ENCODE data around the gene SALL1. TPM values are rescaled to one million over a fixed set of nuclear protein-coding genes. Genes with fewer than 3 reads are reported as not detected.

Gene SALL1
- total and polyA plus RNA-seq, 3 experiments from 2014 or later = not detected

DNA sequence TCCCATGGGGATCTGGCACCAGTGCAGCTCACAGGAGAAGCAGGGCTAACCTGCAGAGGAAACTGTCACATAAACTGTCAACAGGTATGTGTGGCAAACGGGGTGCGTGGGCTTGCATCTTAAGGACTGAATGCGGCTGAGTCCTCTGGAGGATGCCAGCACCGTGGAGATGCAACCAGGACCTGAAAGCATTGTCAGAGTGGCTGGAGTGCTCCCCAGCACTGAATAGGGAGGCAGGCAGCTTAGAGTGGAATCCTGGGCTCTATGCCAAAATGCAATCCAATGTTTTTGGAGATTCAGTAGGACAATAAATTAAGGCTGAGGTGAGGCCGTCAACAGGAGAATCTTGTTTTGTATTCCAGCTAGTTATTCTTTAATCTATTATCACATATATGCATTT is 21.3 kb upstream of the SALL1 start:
- Histone ChIP-seq H3K36me3 (ENCODE audit: insufficient read depth, low read length) (no peaks in the 10 kb centered on the region), H3K27ac (ENCODE audit: low read depth, low read length) (no peak overlapping the region), H3K27me3 (ENCODE audit: insufficient read depth, low read length, poor library complexity, severe bottlenecking) (no peaks in the 10 kb centered on the region), H3K4me3 (ENCODE audit: low read length) (no peak overlapping the region), H3K9me3 (ENCODE audit: low read length) (no peaks in the 10 kb centered on the region), H3K4me1 (ENCODE audit: insufficient read depth, low read length) (no peaks in the 10 kb centered on the region)
- Mint-ChIP-seq H3K9me3 (peaks cover 0 to 10% (median 6%) of the 10 kb centered on the region in 5 donors), H3K4me3 (no peak overlapping the region), H3K36me3 (no peaks in the 10 kb centered on the region), H3K4me1 (no peaks in the 10 kb centered on the region), H3K27me3 (peaks cover 0 to 4% of the 10 kb centered on the region in 2 donors), H3K27ac (no peak overlapping the region)
- ChIA-PET POLR2A (no interaction called here), CTCF (no interaction called here)
- DNase-seq = no peak

- no peak for DNase-seq
- Mint-ChIP-seq H3K9me3 (peaks cover 0 to 6% (median 0%) of the 10 kb centered on the region in 5 donors), H3K4me1 (no peaks in the 10 kb centered on the region), H3K27ac (no peak overlapping the region), H3K27me3 (peaks cover 0 to 1% of the 10 kb centered on the region in 2 donors), H3K36me3 (no peaks in the 10 kb centered on the region), H3K4me3 (no peak overlapping the region)
- Histone ChIP-seq H3K4me1 (ENCODE audit: insufficient read depth, low read length) (no peaks in the 10 kb centered on the region), H3K36me3 (ENCODE audit: insufficient read depth, low read length) (no peaks in the 10 kb centered on the region), H3K4me3 (ENCODE audit: low read length) (no peak overlapping the region), H3K27ac (ENCODE audit: low read depth, low read length) (no peak overlapping the region), H3K27me3 (ENCODE audit: insufficient read depth, low read length, poor library complexity, severe bottlenecking) (no peaks in the 10 kb centered on the region), H3K9me3 (ENCODE audit: low read length) (no peaks in the 10 kb centered on the region)
- ChIA-PET CTCF (no interaction called here), POLR2A (no interaction called here)
Observed at GRCh38 chr16:51168755-51169154, 17.7 kb upstream of the SALL1 start.

DNA sequence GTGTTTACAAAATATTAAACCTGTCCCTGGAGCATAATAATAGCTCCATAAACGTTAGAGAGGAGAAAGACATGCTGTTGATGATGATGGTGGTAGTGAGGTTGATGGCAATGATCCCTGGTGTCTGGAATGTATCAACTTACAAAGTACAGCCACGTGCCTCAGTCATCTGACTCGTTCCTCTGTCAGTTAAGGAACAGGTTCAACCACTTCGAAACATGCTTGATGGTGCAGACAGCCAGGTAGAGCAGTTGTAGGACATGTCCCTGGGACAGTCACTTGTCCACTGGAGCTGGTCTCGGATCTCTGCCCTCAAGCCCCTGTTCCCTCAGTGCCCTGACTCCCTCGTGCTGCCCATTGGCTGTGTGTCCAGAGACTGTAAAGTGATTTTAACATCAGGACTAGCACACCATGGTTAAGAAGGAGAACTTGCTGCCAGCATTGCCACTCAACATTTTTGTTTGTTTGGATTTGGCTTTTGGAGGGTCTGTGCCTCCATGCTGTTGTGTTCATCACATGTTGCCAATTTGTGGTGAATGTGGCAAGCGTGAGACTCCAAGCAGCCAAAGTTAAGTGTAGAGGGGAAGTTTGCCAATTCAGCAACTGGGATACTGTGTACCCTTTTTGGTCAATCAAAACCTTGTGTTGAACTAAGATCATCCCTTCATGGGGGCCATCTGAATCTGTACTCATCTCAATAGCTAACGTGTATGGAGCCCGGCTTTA is 16.3 kb upstream of the SALL1 start:
- Histone ChIP-seq H3K9me3 (ENCODE audit: low read length) (no peaks in the 10 kb centered on the region), H3K36me3 (ENCODE audit: insufficient read depth, low read length) (no peaks in the 10 kb centered on the region), H3K4me1 (ENCODE audit: insufficient read depth, low read length) (no peaks in the 10 kb centered on the region), H3K27me3 (ENCODE audit: insufficient read depth, low read length, poor library complexity, severe bottlenecking) (no peaks in the 10 kb centered on the region), H3K27ac (ENCODE audit: low read depth, low read length) (no peak overlapping the region), H3K4me3 (ENCODE audit: low read length) (no peak overlapping the region)
- H3K9me3 Mint-ChIP-seq = peaks cover 0 to 6% (median 0%) of the 10 kb centered on the region in 5 donors
- ChIA-PET CTCF (no interaction called here), POLR2A (no interaction called here)
- no peak overlapping the region for H3K4me3 Mint-ChIP-seq
- H3K27me3 Mint-ChIP-seq = peaks cover 0 to 1% of the 10 kb centered on the region in 2 donors
- no peak for DNase-seq
- H3K4me1 Mint-ChIP-seq = no peaks in the 10 kb centered on the region
- no peak overlapping the region for H3K27ac Mint-ChIP-seq
- H3K36me3 Mint-ChIP-seq = no peaks in the 10 kb centered on the region

DNA sequence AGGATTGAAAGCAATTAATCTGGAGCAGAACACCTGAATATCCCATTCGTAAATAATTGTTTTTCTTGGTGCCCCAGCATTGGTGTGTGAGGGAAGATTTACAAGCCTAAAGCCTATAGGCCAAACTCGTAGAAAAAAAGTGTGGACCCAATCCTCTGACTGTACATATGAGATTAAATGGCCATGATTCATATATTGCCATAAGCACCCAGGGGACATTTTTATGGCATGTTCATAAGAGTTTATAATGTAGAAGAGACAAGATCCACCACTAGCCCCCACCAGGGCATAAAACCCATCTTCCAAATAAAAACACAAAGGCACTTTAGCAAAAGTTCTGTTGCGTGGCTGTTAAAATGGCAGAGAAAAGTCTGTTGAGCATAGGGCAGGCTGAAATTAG is 15.5 kb upstream of the SALL1 start:
- Mint-ChIP-seq H3K27ac (peak overlapping the region in 1 of 8 donors; percentile 59), H3K4me1 (no peaks in the 10 kb centered on the region), H3K27me3 (peaks cover 0 to 2% of the 10 kb centered on the region in 2 donors), H3K4me3 (no peak overlapping the region), H3K36me3 (no peaks in the 10 kb centered on the region), H3K9me3 (peaks cover 0 to 6% (median 0%) of the 10 kb centered on the region in 5 donors)
- H3K27me3 ChIP-seq (ENCODE audit: insufficient read depth, low read length, poor library complexity, severe bottlenecking) = no peaks in the 10 kb centered on the region
- no peaks in the 10 kb centered on the region for H3K9me3 ChIP-seq (ENCODE audit: low read length)
- POLR2A ChIA-PET = no interaction called here
- H3K4me1 ChIP-seq (ENCODE audit: insufficient read depth, low read length) = no peaks in the 10 kb centered on the region
- CTCF ChIA-PET = no interaction called here
- H3K36me3 ChIP-seq (ENCODE audit: insufficient read depth, low read length) = no peaks in the 10 kb centered on the region
- no peak overlapping the region for H3K27ac ChIP-seq (ENCODE audit: low read depth, low read length)
- no peak overlapping the region for H3K4me3 ChIP-seq (ENCODE audit: low read length)
- DNase-seq = no peak

DNA sequence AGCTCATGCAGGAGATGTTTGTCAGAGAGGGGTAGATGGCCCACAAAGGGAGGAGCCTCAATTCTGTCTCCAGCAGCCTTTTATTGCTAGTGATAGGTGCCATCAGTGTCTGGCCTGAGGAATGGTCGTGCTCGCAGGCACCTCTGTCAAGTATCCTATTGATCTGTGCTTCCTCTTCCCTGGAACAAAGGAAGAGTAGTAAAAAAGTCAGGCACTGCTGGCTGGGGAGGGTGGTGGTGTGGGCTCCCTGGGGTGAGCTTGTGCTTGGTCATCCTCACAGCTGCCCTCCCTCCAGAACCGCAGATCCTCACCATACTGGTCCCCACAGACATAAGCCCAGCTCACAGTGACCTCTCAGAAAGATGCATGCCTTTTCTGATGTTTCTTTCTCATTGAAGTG is 15.0 kb upstream of the SALL1 start:
- H3K27ac ChIP-seq (ENCODE audit: low read depth, low read length) = no peak overlapping the region
- CTCF ChIA-PET = no interaction called here
- Mint-ChIP-seq H3K4me1 (no peaks in the 10 kb centered on the region), H3K4me3 (no peak overlapping the region), H3K27ac (no peak overlapping the region), H3K9me3 (peaks cover 0 to 6% (median 0%) of the 10 kb centered on the region in 5 donors), H3K36me3 (no peaks in the 10 kb centered on the region), H3K27me3 (peaks cover 0 to 5% of the 10 kb centered on the region in 2 donors)
- H3K36me3 ChIP-seq (ENCODE audit: insufficient read depth, low read length) = no peaks in the 10 kb centered on the region
- DNase-seq = no peak
- H3K4me1 ChIP-seq (ENCODE audit: insufficient read depth, low read length) = no peaks in the 10 kb centered on the region
- no peaks in the 10 kb centered on the region for H3K9me3 ChIP-seq (ENCODE audit: low read length)
- H3K27me3 ChIP-seq (ENCODE audit: insufficient read depth, low read length, poor library complexity, severe bottlenecking) = no peaks in the 10 kb centered on the region
- H3K4me3 ChIP-seq (ENCODE audit: low read length) = no peak overlapping the region
- POLR2A ChIA-PET = no interaction called here

DNA sequence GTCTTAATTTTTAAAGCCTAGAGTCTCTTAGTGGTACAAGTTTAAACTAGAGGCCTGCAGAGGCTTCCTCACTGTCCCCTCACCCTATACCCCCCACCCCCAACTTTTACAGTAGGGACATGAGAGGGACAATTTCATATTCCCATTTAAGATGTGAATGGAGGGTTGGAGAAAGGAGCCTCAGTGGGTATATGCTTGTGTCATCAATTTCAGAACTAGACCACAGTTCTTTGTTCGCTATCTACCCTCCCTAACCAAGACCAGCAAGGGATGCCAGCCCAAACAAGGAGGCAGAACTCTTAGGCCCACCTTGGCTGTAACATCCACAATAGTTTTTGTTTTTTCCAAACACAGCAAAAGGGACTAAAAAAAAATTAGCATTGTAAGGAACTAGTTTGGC is 14.0 kb upstream of the SALL1 start:
- CTCF ChIA-PET = no interaction called here

DNA sequence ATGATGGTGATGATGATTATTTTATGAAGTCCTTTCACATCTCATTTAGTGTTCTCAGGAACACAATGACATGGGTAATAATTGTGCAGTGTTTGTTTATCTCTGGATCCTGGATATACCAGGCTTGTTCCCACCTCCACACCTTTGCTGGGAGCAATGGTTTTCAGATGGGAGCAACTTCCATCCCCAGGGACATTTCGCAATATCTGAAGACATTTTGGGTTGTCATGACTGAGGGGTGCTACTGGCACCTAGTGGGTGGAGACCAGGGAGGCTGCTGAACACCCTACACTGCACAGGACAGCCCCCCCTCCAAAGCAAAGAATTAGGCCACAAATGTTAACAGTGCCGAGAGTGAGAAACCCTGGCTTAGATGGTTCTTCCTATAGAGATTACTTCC is 13.5 kb upstream of the SALL1 start:
- POLR2A ChIA-PET = no interaction called here
- no peaks in the 10 kb centered on the region for H3K36me3 ChIP-seq (ENCODE audit: insufficient read depth, low read length)
- H3K27me3 ChIP-seq (ENCODE audit: insufficient read depth, low read length, poor library complexity, severe bottlenecking) = no peaks in the 10 kb centered on the region
- no peak overlapping the region for H3K27ac ChIP-seq (ENCODE audit: low read depth, low read length)
- no peak overlapping the region for H3K27ac Mint-ChIP-seq
- H3K4me1 Mint-ChIP-seq = no peaks in the 10 kb centered on the region
- no peak for DNase-seq
- H3K36me3 Mint-ChIP-seq = no peaks in the 10 kb centered on the region
- H3K27me3 Mint-ChIP-seq = peaks cover 4 to 12% of the 10 kb centered on the region in 2 donors
- H3K4me1 ChIP-seq (ENCODE audit: insufficient read depth, low read length) = no peaks in the 10 kb centered on the region
- H3K4me3 ChIP-seq (ENCODE audit: low read length) = no peak overlapping the region
- H3K9me3 Mint-ChIP-seq = peaks cover 0 to 6% (median 3%) of the 10 kb centered on the region in 5 donors
- CTCF ChIA-PET = no interaction called here
- H3K9me3 ChIP-seq (ENCODE audit: low read length) = no peaks in the 10 kb centered on the region
- H3K4me3 Mint-ChIP-seq = no peak overlapping the region

More for the DNA sequence above, 14.0 kb upstream of the SALL1 start:
- no peak for DNase-seq
- no peaks in the 10 kb centered on the region for H3K36me3 ChIP-seq (ENCODE audit: insufficient read depth, low read length)
- no peak overlapping the region for H3K27ac ChIP-seq (ENCODE audit: low read depth, low read length)
- no peak overlapping the region for H3K4me3 Mint-ChIP-seq
- no peaks in the 10 kb centered on the region for H3K4me1 ChIP-seq (ENCODE audit: insufficient read depth, low read length)
- POLR2A ChIA-PET = no interaction called here
- no peaks in the 10 kb centered on the region for H3K36me3 Mint-ChIP-seq
- H3K4me1 Mint-ChIP-seq = no peaks in the 10 kb centered on the region
- peaks cover 5 to 8% of the 10 kb centered on the region in 2 donors for H3K27me3 Mint-ChIP-seq
- no peaks in the 10 kb centered on the region for H3K27me3 ChIP-seq (ENCODE audit: insufficient read depth, low read length, poor library complexity, severe bottlenecking)
- H3K9me3 ChIP-seq (ENCODE audit: low read length) = no peaks in the 10 kb centered on the region
- H3K4me3 ChIP-seq (ENCODE audit: low read length) = no peak overlapping the region
- H3K9me3 Mint-ChIP-seq = peaks cover 0 to 6% (median 3%) of the 10 kb centered on the region in 5 donors
- no peak overlapping the region for H3K27ac Mint-ChIP-seq

- H3K4me3 Mint-ChIP-seq = no peak overlapping the region
- Histone ChIP-seq H3K27me3 (ENCODE audit: insufficient read depth, low read length, poor library complexity, severe bottlenecking) (no peaks in the 10 kb centered on the region), H3K9me3 (ENCODE audit: low read length) (no peaks in the 10 kb centered on the region), H3K36me3 (ENCODE audit: insufficient read depth, low read length) (no peaks in the 10 kb centered on the region), H3K4me3 (ENCODE audit: low read length) (no peak overlapping the region), H3K4me1 (ENCODE audit: insufficient read depth, low read length) (no peaks in the 10 kb centered on the region), H3K27ac (ENCODE audit: low read depth, low read length) (no peak overlapping the region)
- no peaks in the 10 kb centered on the region for H3K4me1 Mint-ChIP-seq
- H3K36me3 Mint-ChIP-seq = no peaks in the 10 kb centered on the region
- ChIA-PET POLR2A (no interaction called here), CTCF (no interaction called here)
- peaks cover 0 to 6% (median 3%) of the 10 kb centered on the region in 5 donors for H3K9me3 Mint-ChIP-seq
- H3K27me3 Mint-ChIP-seq = peaks cover 4 to 14% of the 10 kb centered on the region in 2 donors
- no peak overlapping the region for H3K27ac Mint-ChIP-seq
- DNase-seq = no peak
Observed at GRCh38 chr16:51163894-51164566, 13.0 kb upstream of the SALL1 start.

All from CD8-positive, alpha-beta memory T cell (primary cell).